Omental fat pad (tissue), 4 donors: ENCODE measurements around the gene GLYAT. TPM values are rescaled to one million over a fixed set of nuclear protein-coding genes. Genes with fewer than 3 reads are reported as not detected.

ENCODE experiments used
- ATAC-seq: fragments of 150-250 bp; one replicate; pipeline ENCODE4 v1.9.1; 2016; ENCODE audit warnings: mild to moderate bottlenecking, moderate library complexity; ENCODE audit not compliant: low FRiP score
- DNase-seq: peaks from one replicate; pipeline ENCODE4 v3.0.0-alpha.2; 2019; ENCODE audit warnings: low spot score
- CTCF ChIP-seq, 3 donors: fragments of 450-650 bp; IDR thresholded peaks; one replicate each; pipeline ENCODE4 v1.5.1; 2016 to 2017; ENCODE audit warnings: antibody characterized with exemption in 3 of 3, mild to moderate bottlenecking in 3 of 3, moderate library complexity in 2 of 3
- total RNA-seq, 4 donors: library from RNA; depleted of rRNA; stranded (reverse); fragments of >200 nt; gene quantifications; one replicate each; pipeline ENCODE4 v1.1.0, GENCODE V29; 2016

Gene GLYAT
- total RNA-seq, 4 donors from 2014 or later, result 1.2 to 4.9 (median 3.8) TPM

- ATAC-seq, result no peak
- TF ChIP-seq CTCF (IDR thresholded peaks at IDR 0.05), result no peak
- no peak for DNase-seq
These were observed 3.1 kb upstream of the GLYAT start for GRCh38 chr11:58734681-58735490.

- ATAC-seq (peak; percentile 57), DNase-seq (no peak)
- TF ChIP-seq CTCF (IDR thresholded peaks at IDR 0.05), result no peak
These were observed 1.1 kb downstream of the GLYAT start for GRCh38 chr11:58730507-58731089.

- DNase-seq (no peak), ATAC-seq (no peak)
- no peak for TF ChIP-seq CTCF (IDR thresholded peaks at IDR 0.05)
These were observed 4.3 kb downstream of the GLYAT start for GRCh38 chr11:58727415-58727797.

GRCh38 chr11:58726737-58727414 lies 4.9 kb downstream of the GLYAT start:
- TF ChIP-seq CTCF (IDR thresholded peaks at IDR 0.05), result no peak

GRCh38 chr11:58719406-58720117 lies 12.2 kb downstream of the GLYAT start:
- TF ChIP-seq CTCF (IDR thresholded peaks at IDR 0.05), result no peak
- DNase-seq (no peak), ATAC-seq (no peak)

More at GRCh38 chr11:58726737-58727414, 4.9 kb downstream of the GLYAT start:
- DNase-seq, result no peak
- no peak for ATAC-seq

- TF ChIP-seq CTCF (IDR thresholded peaks at IDR 0.05), result no peak
- ATAC-seq (no peak), DNase-seq (no peak)
These were observed 19.2 kb downstream of the GLYAT start for GRCh38 chr11:58712531-58712930.
